CD4-positive, CD25-positive, alpha-beta regulatory T cell (primary cell): ENCODE measurements around the gene UTS2. TPM values are rescaled to one million over a fixed set of nuclear protein-coding genes. Genes with fewer than 3 reads are reported as not detected.

ENCODE experiments used
- ATAC-seq, 2 donors: fragments of 150-1000 bp; cut with Tn5 transposase; one replicate each; pipeline ENCODE4 v1.10.0; 2021; ENCODE audit warnings: low read depth in 2 of 2, moderate number of reproducible peaks in 2 of 2, moderate library complexity in 1 of 2
- DNase-seq, 3 donors: peaks; one replicate each; pipeline versions ENCODE4 v3.0.0 to v3.0.0-alpha.2; 2012 to 2022; ENCODE audit warnings: mixed read lengths in 1 of 3
- H3K27ac ChIP-seq: one replicate; pipeline ENCODE4 v1.7.0; 2013; ENCODE audit warnings: mild to moderate bottlenecking, low read length; ENCODE audit not compliant: insufficient read depth, poor library complexity, severe bottlenecking
- H3K27me3 ChIP-seq: one replicate; pipeline ENCODE4 v1.7.0; 2013; ENCODE audit warnings: low read length; ENCODE audit not compliant: control insufficient read depth, insufficient read depth
- H3K36me3 ChIP-seq: one replicate; pipeline ENCODE4 v1.7.0; 2013; ENCODE audit warnings: mild to moderate bottlenecking, low read length, moderate library complexity; ENCODE audit not compliant: control insufficient read depth, insufficient read depth
- H3K4me1 ChIP-seq: 2 replicates; pipeline ENCODE4 v1.7.0; 2013; ENCODE audit warnings: mild to moderate bottlenecking, low read length; ENCODE audit not compliant: insufficient read depth, control insufficient read depth, poor library complexity, severe bottlenecking
- H3K4me3 ChIP-seq: one replicate; pipeline ENCODE4 v1.7.0; 2013; ENCODE audit warnings: low read depth, mild to moderate bottlenecking, low read length, moderate library complexity
- H3K9me3 ChIP-seq, 2 experiments: 1 replicate in 1 of 2; 2 replicates in 1 of 2; pipeline ENCODE4 v1.7.0; 2013; ENCODE audit warnings: low read length in 2 of 2, mild to moderate bottlenecking in 1 of 2, moderate library complexity in 1 of 2; ENCODE audit not compliant: control insufficient read depth in 2 of 2
- H3K27ac Mint-ChIP-seq, 3 donors: one replicate each; pipeline ENCODE4 v1.8.0; 2020 to 2022; ENCODE audit warnings: mild to moderate bottlenecking in 3 of 3, mixed read lengths in 3 of 3, moderate library complexity in 2 of 3
- H3K27me3 Mint-ChIP-seq: one replicate; pipeline ENCODE4 v1.8.0; 2022; ENCODE audit warnings: mild to moderate bottlenecking, mixed read lengths
- H3K36me3 Mint-ChIP-seq: one replicate; pipeline ENCODE4 v1.8.0; 2020; ENCODE audit warnings: mixed read lengths
- H3K4me1 Mint-ChIP-seq, 4 donors: one replicate each; pipeline ENCODE4 v1.8.0; 2020 to 2022; ENCODE audit warnings: mixed read lengths in 4 of 4, mild to moderate bottlenecking in 1 of 4
- H3K4me3 Mint-ChIP-seq, 4 donors: one replicate each; pipeline ENCODE4 v1.8.0; 2020 to 2022; ENCODE audit warnings: mild to moderate bottlenecking in 4 of 4, mixed read lengths in 4 of 4, moderate library complexity in 3 of 4
- H3K9me3 Mint-ChIP-seq, 7 donors: one replicate each; pipeline ENCODE4 v1.8.0; 2020 to 2022; ENCODE audit warnings: mixed read lengths in 7 of 7, mild to moderate bottlenecking in 3 of 7, moderate library complexity in 2 of 7
- polyA plus RNA-seq, 4 donors: library from polyadenylated mRNA; unstranded; fragments of 300-500 nt; fragmentation: Illumina TruSeq; gene quantifications; one replicate each; pipeline ENCODE4 v1.2.3, GENCODE V29; 2021
- total RNA-seq: library from RNA; stranded (reverse); gene quantifications from one replicate; pipeline ENCODE4 v1.2.3, GENCODE V29; 2022

Gene UTS2
- total and polyA plus RNA-seq, 5 donors from 2014 or later: 8.0 to 63.1 (median 28.4) TPM

GRCh38 chr1:7827126-7827955 lies 25.5 kb downstream of the UTS2 start:
- peaks cover 12% of the 10 kb centered on the region for H3K36me3 ChIP-seq
- Mint-ChIP-seq H3K9me3 (no peaks in the 10 kb centered on the region), H3K4me3 (peak overlapping the region; percentile 80 to 92 (median 84)), H3K4me1 (peaks cover 0 to 9% (median 2%) of the 10 kb centered on the region in 4 donors), H3K27me3 (no peaks in the 10 kb centered on the region), H3K27ac (peak overlapping the region; percentile 75 to 92 (median 89)), H3K36me3 (peaks cover 48% of the 10 kb centered on the region)
- ATAC-seq: peak in 1 of 2 donors; percentile 52
- DNase-seq: peak; percentile 12 to 39 (median 15)
- no peaks in the 10 kb centered on the region for H3K4me1 ChIP-seq
- H3K4me3 ChIP-seq: peak overlapping the region; percentile 51
- H3K27me3 ChIP-seq: no peaks in the 10 kb centered on the region
- H3K9me3 ChIP-seq: no peaks in the 10 kb centered on the region
- H3K27ac ChIP-seq: peak overlapping the region; percentile 31

GRCh38 chr1:7826363-7826762 lies 26.5 kb downstream of the UTS2 start:
- Mint-ChIP-seq H3K36me3 (peaks cover 50% of the 10 kb centered on the region), H3K27ac (peak overlapping the region in 2 of 3 donors; percentile 74 to 75), H3K4me3 (peak overlapping the region; percentile 56 to 92 (median 82)), H3K4me1 (peaks cover 0 to 7% (median 2%) of the 10 kb centered on the region in 4 donors), H3K27me3 (no peaks in the 10 kb centered on the region), H3K9me3 (no peaks in the 10 kb centered on the region)
- Histone ChIP-seq H3K4me1 (no peaks in the 10 kb centered on the region), H3K27me3 (no peaks in the 10 kb centered on the region), H3K4me3 (peak overlapping the region; percentile 51), H3K9me3 (no peaks in the 10 kb centered on the region), H3K27ac (no peak overlapping the region), H3K36me3 (peaks cover 9% of the 10 kb centered on the region)
- ATAC-seq (no peak), DNase-seq (no peak)

GRCh38 chr1:7824701-7825100 lies 28.2 kb downstream of the UTS2 start:
- H3K4me3 Mint-ChIP-seq: no peak overlapping the region
- no peaks in the 10 kb centered on the region for H3K9me3 Mint-ChIP-seq
- H3K36me3 Mint-ChIP-seq: peaks cover 58% of the 10 kb centered on the region
- peaks cover 0 to 4% (median 0%) of the 10 kb centered on the region in 4 donors for H3K4me1 Mint-ChIP-seq
- no peaks in the 10 kb centered on the region for H3K4me1 ChIP-seq
- no peaks in the 10 kb centered on the region for H3K27me3 ChIP-seq
- DNase-seq (no peak), ATAC-seq (no peak)
- no peaks in the 10 kb centered on the region for H3K9me3 ChIP-seq
- no peak overlapping the region for H3K4me3 ChIP-seq
- H3K27me3 Mint-ChIP-seq: no peaks in the 10 kb centered on the region
- H3K36me3 ChIP-seq: peaks cover 7% of the 10 kb centered on the region
- H3K27ac Mint-ChIP-seq: no peak overlapping the region
- no peak overlapping the region for H3K27ac ChIP-seq

GRCh38 chr1:7821282-7821681 lies 31.6 kb downstream of the UTS2 start:
- Histone ChIP-seq H3K4me3 (no peak overlapping the region), H3K27me3 (no peaks in the 10 kb centered on the region), H3K4me1 (no peaks in the 10 kb centered on the region), H3K36me3 (peaks cover 7% of the 10 kb centered on the region), H3K9me3 (no peaks in the 10 kb centered on the region), H3K27ac (no peak overlapping the region)
- no peak for ATAC-seq
- Mint-ChIP-seq H3K27ac (no peak overlapping the region), H3K36me3 (peaks cover 41% of the 10 kb centered on the region), H3K4me1 (peaks cover 0 to 3% (median 0%) of the 10 kb centered on the region in 4 donors), H3K9me3 (no peaks in the 10 kb centered on the region), H3K4me3 (no peak overlapping the region), H3K27me3 (no peaks in the 10 kb centered on the region)
- DNase-seq: no peak

GRCh38 chr1:7813677-7814373 lies 39.0 kb downstream of the UTS2 start:
- H3K36me3 ChIP-seq: peaks cover 20% of the 10 kb centered on the region
- Mint-ChIP-seq H3K27me3 (no peaks in the 10 kb centered on the region), H3K36me3 (peaks cover 27% of the 10 kb centered on the region), H3K4me3 (no peak overlapping the region), H3K27ac (no peak overlapping the region), H3K4me1 (no peaks in the 10 kb centered on the region), H3K9me3 (peaks cover 0 to 17% (median 5%) of the 10 kb centered on the region in 7 donors)
- DNase-seq (no peak), ATAC-seq (no peak)
- no peaks in the 10 kb centered on the region for H3K27me3 ChIP-seq
- H3K27ac ChIP-seq: no peak overlapping the region
- H3K9me3 ChIP-seq: peaks cover 14% of the 10 kb centered on the region in 2 experiments
- no peaks in the 10 kb centered on the region for H3K4me1 ChIP-seq
- no peak overlapping the region for H3K4me3 ChIP-seq

- Mint-ChIP-seq H3K27me3 (no peaks in the 10 kb centered on the region), H3K4me1 (peaks cover 0 to 5% (median 1%) of the 10 kb centered on the region in 4 donors), H3K27ac (no peak overlapping the region), H3K36me3 (peaks cover 30% of the 10 kb centered on the region), H3K9me3 (peaks cover 0 to 17% (median 5%) of the 10 kb centered on the region in 7 donors), H3K4me3 (no peak overlapping the region)
- no peak overlapping the region for H3K27ac ChIP-seq
- peaks cover 20% of the 10 kb centered on the region for H3K36me3 ChIP-seq
- H3K4me1 ChIP-seq: no peaks in the 10 kb centered on the region
- H3K4me3 ChIP-seq: no peak overlapping the region
- DNase-seq: no peak
- no peak for ATAC-seq
- peaks cover 14% of the 10 kb centered on the region in 2 experiments for H3K9me3 ChIP-seq
- no peaks in the 10 kb centered on the region for H3K27me3 ChIP-seq
Observed at GRCh38 chr1:7811476-7811875, 41.4 kb downstream of the UTS2 start.

GRCh38 chr1:7810395-7810794 lies 42.5 kb downstream of the UTS2 start:
- H3K9me3 Mint-ChIP-seq: peaks cover 0 to 17% (median 5%) of the 10 kb centered on the region in 7 donors
- H3K9me3 ChIP-seq: peaks cover 14% of the 10 kb centered on the region in 2 experiments
- H3K36me3 ChIP-seq: peaks cover 28% of the 10 kb centered on the region
- peaks cover 32% of the 10 kb centered on the region for H3K36me3 Mint-ChIP-seq
- H3K27me3 Mint-ChIP-seq: no peaks in the 10 kb centered on the region
- no peak overlapping the region for H3K27ac Mint-ChIP-seq
- no peaks in the 10 kb centered on the region for H3K27me3 ChIP-seq
- no peak for ATAC-seq
- H3K4me1 ChIP-seq: no peaks in the 10 kb centered on the region
- DNase-seq: no peak
- no peak overlapping the region for H3K27ac ChIP-seq
- H3K4me1 Mint-ChIP-seq: peaks cover 0 to 5% (median 1%) of the 10 kb centered on the region in 4 donors
- H3K4me3 Mint-ChIP-seq: no peak overlapping the region
- no peak overlapping the region for H3K4me3 ChIP-seq
